GM23338 (cell line): ENCODE data around the gene BMX. TPM values are rescaled to one million over a fixed set of nuclear protein-coding genes. Genes with fewer than 3 reads are reported as not detected.

Experiments
- ATAC-seq: fragments of 200-7000 bp; cut with Tn5 transposase; 3 replicates; pipeline ENCODE4 v1.9.1; 2020
- DNase-seq: peaks from one replicate; pipeline ENCODE4 v3.0.0-alpha.2; 2015; ENCODE audit warnings: low spot score
- H2AFZ ChIP-seq: fragments of 200-600 bp; sonication (generic); 2 replicates; pipeline ENCODE4 v1.8.0; 2016; ENCODE audit warnings: antibody characterized with exemption, mild to moderate bottlenecking, moderate library complexity
- H3F3A ChIP-seq: fragments of 200-600 bp; sonication (generic); replicated peaks from 2 replicates; pipeline ENCODE4 v1.8.0; 2017; ENCODE audit warnings: antibody characterized with exemption, mixed run types, low read depth
- H3K27ac ChIP-seq: fragments of 200-600 bp; sonication (generic); 2 replicates; pipeline ENCODE4 v1.6.1; 2016; ENCODE audit warnings: low read depth
- H3K27me3 ChIP-seq: fragments of 200-600 bp; sonication (generic); 2 replicates; pipeline ENCODE4 v1.8.0; 2016; ENCODE audit warnings: mild to moderate bottlenecking, mixed run types, moderate library complexity; ENCODE audit not compliant: insufficient read depth
- H3K36me3 ChIP-seq: fragments of 200-600 bp; sonication (generic); 2 replicates; pipeline ENCODE4 v1.8.0; 2016; ENCODE audit warnings: mild to moderate bottlenecking; ENCODE audit not compliant: insufficient read depth
- H3K4me1 ChIP-seq: fragments of 200-600 bp; sonication (generic); 2 replicates; pipeline ENCODE4 v1.8.0; 2016; ENCODE audit warnings: mild to moderate bottlenecking, moderate library complexity; ENCODE audit not compliant: insufficient read depth
- H3K4me2 ChIP-seq: fragments of 200-600 bp; sonication (generic); 2 replicates; pipeline ENCODE4 v1.7.1; 2017; ENCODE audit warnings: mixed run types
- H3K4me3 ChIP-seq: fragments of 200-600 bp; sonication (generic); 2 replicates; pipeline ENCODE4 v1.6.1; 2016; ENCODE audit warnings: mixed run types
- H3K79me2 ChIP-seq: fragments of 200-600 bp; sonication (generic); replicated peaks from 2 replicates; pipeline ENCODE4 v1.8.0; 2017; ENCODE audit warnings: mild to moderate bottlenecking; ENCODE audit not compliant: insufficient read depth
- H3K9me2 ChIP-seq: fragments of 200-600 bp; sonication (generic); 2 replicates; pipeline ENCODE4 v1.8.0; 2017; ENCODE audit not compliant: insufficient read depth
- H4K20me1 ChIP-seq: fragments of 200-600 bp; sonication (generic); replicated peaks from 2 replicates; pipeline ENCODE4 v1.8.0; 2017; ENCODE audit warnings: mild to moderate bottlenecking; ENCODE audit not compliant: insufficient read depth
- H3K27ac Mint-ChIP-seq: 2 replicates; pipeline ENCODE4 v1.8.0; 2020; ENCODE audit warnings: inconsistent platforms, mild to moderate bottlenecking, moderate library complexity, mixed read lengths
- H3K27me3 Mint-ChIP-seq: 3 replicates; pipeline ENCODE4 v1.8.0; 2022; ENCODE audit warnings: low read depth, mild to moderate bottlenecking, moderate library complexity, mixed read lengths, inconsistent platforms; ENCODE audit not compliant: insufficient read depth, poor library complexity
- H3K36me3 Mint-ChIP-seq: 3 replicates; pipeline ENCODE4 v1.8.0; 2021; ENCODE audit warnings: low read depth, mild to moderate bottlenecking, inconsistent platforms, moderate library complexity, mixed read lengths
- H3K4me1 Mint-ChIP-seq: 3 replicates; pipeline ENCODE4 v1.8.0; 2020; ENCODE audit warnings: mild to moderate bottlenecking, inconsistent platforms, mixed read lengths
- H3K4me3 Mint-ChIP-seq: 3 replicates; pipeline ENCODE4 v1.8.0; 2021; ENCODE audit warnings: moderate library complexity, mild to moderate bottlenecking, inconsistent platforms, mixed read lengths
- H3K9me3 Mint-ChIP-seq: 3 replicates; pipeline ENCODE4 v1.8.0; 2020; ENCODE audit warnings: moderate library complexity, mild to moderate bottlenecking, inconsistent platforms, mixed read lengths
- CREB1 ChIP-seq: fragments of 250-450 bp; sonication (Bioruptor Pico); IDR thresholded peaks from 2 replicates; pipeline ENCODE4 v1.5.0; 2020; ENCODE audit warnings: low read depth, mild to moderate bottlenecking, moderate library complexity
- CTCF ChIP-seq, 2 experiments: fragments of 200-600 bp in 1 of 2; sonication (generic) in 1 of 2; conservative IDR thresholded peaks; 2 replicates each; pipeline versions ENCODE4 v1.5.1 to v1.6.1; 2016 to 2017; ENCODE audit warnings: antibody characterized with exemption in 2 of 2, low read depth in 2 of 2, mild to moderate bottlenecking in 2 of 2, moderate library complexity in 1 of 2
- ETS1 ChIP-seq: IDR thresholded peaks from 2 replicates; pipeline ENCODE4 v1.6.1; 2016; ENCODE audit warnings: antibody characterized with exemption
- EZH2 ChIP-seq: fragments of 200-600 bp; sonication (generic); IDR thresholded peaks from one replicate; pipeline ENCODE4 v1.8.0; 2017; ENCODE audit warnings: antibody characterized with exemption, mild to moderate bottlenecking, low read depth; ENCODE audit not compliant: unreplicated experiment
- EZH2phosphoT487 ChIP-seq: fragments of 200-600 bp; sonication (generic); IDR thresholded peaks from one replicate; pipeline ENCODE4 v1.8.1; 2018; ENCODE audit warnings: antibody characterized with exemption; ENCODE audit not compliant: unreplicated experiment
- JUNB ChIP-seq: IDR thresholded peaks from one replicate; pipeline ENCODE4 v1.6.1; 2016; ENCODE audit warnings: antibody characterized with exemption; ENCODE audit not compliant: unreplicated experiment
- NANOG ChIP-seq: IDR thresholded peaks from 2 replicates; pipeline ENCODE4 v1.6.1; 2016; ENCODE audit warnings: antibody characterized with exemption, borderline replicate concordance
- POLR2AphosphoS5 ChIP-seq: IDR thresholded peaks from 2 replicates; pipeline ENCODE4 v1.6.1; 2016; ENCODE audit warnings: antibody characterized with exemption, low read depth
- REST ChIP-seq: IDR thresholded peaks from one replicate; pipeline ENCODE4 v1.6.1; 2018; ENCODE audit warnings: antibody characterized with exemption; ENCODE audit not compliant: unreplicated experiment
- STAT1 ChIP-seq: IDR thresholded peaks from one replicate; pipeline ENCODE4 v1.6.1; 2016; ENCODE audit warnings: antibody characterized with exemption; ENCODE audit not compliant: unreplicated experiment
- ZNF114 ChIP-seq: fragments of 250-450 bp; sonication (Bioruptor Pico); IDR thresholded peaks from 2 replicates; pipeline ENCODE4 v1.5.0; 2020; ENCODE audit warnings: mild to moderate bottlenecking, moderate library complexity
- ZNF331 ChIP-seq: fragments of 250-450 bp; sonication (Bioruptor Pico); IDR thresholded peaks from 2 replicates; pipeline ENCODE4 v1.5.0; 2020; ENCODE audit warnings: low read depth, mild to moderate bottlenecking, moderate library complexity
- ZNF462 ChIP-seq: fragments of 250-450 bp; sonication (Bioruptor Pico); IDR thresholded peaks from 2 replicates; pipeline ENCODE4 v1.5.0; 2020; ENCODE audit warnings: mild to moderate bottlenecking, moderate library complexity
- polyA plus RNA-seq: library from polyadenylated mRNA; unstranded; fragments of >200 nt; fragmentation: Nextera tagmentation; extraction: Ambion mirVana; gene quantifications from 2 replicates; pipeline ENCODE4 v1.2.1, GENCODE V29; 2016
- total RNA-seq: library from RNA; depleted of rRNA; stranded (reverse); fragments of >200 nt; shearing (Covaris generic); gene quantifications from 2 replicates; pipeline ENCODE4 v1.2.3, GENCODE V29; 2014

The BMX gene
- total and polyA plus RNA-seq, 2 experiments from 2014 or later: not detected

- no peaks in the 10 kb centered on the region for H3K36me3 ChIP-seq
- H3K27ac Mint-ChIP-seq: no peak overlapping the region
- TF ChIP-seq POLR2AphosphoS5 (no peak), ZNF462 (no peak), NANOG (no peak), STAT1 (no peak), EZH2phosphoT487 (no peak), EZH2 (no peak), ZNF331 (no peak), CTCF (conservative IDR thresholded peaks at IDR 0.05; ENCODE audit: low read depth in 2 of 2) (no peak), ZNF114 (CRISPR knock-in tag) (no peak), CREB1 (CRISPR knock-in tag) (no peak), JUNB (no peak), ETS1 (no peak), REST (no peak)
- H3K27me3 Mint-ChIP-seq: no peaks in the 10 kb centered on the region
- H3K4me1 Mint-ChIP-seq: peaks cover 22% of the 10 kb centered on the region; the same call in 2 of the 3 replicates
- ATAC-seq: no peak
- H3K9me3 Mint-ChIP-seq: no peaks in the 10 kb centered on the region
- no peaks in the 10 kb centered on the region for H3K27me3 ChIP-seq
- no peaks in the 10 kb centered on the region for H3K36me3 Mint-ChIP-seq
- H3F3A ChIP-seq: no peaks in the 10 kb centered on the region
- H3K4me3 Mint-ChIP-seq: no peak overlapping the region
- H3K27ac ChIP-seq: no peak overlapping the region
- no peaks in the 10 kb centered on the region for H3K9me2 ChIP-seq
- no peak for DNase-seq
- H4K20me1 ChIP-seq: no peaks in the 10 kb centered on the region
- H3K79me2 ChIP-seq: no peaks in the 10 kb centered on the region
- H3K4me1 ChIP-seq: peaks cover 12% of the 10 kb centered on the region
- H3K4me3 ChIP-seq: no peak overlapping the region
- H2AFZ ChIP-seq: no peak overlapping the region
- no peak overlapping the region for H3K4me2 ChIP-seq
Observed at GRCh38 chrX:15472531-15472930, 28.1 kb upstream of the BMX start.
